GM12878 (cell line): ENCODE data around the gene TMEM163. TPM values are rescaled to one million over a fixed set of nuclear protein-coding genes. Genes with fewer than 3 reads are reported as not detected.

Source experiments
- ATAC-seq: fragments of 200-7000 bp; cut with Tn5 transposase; 3 replicates; pipeline ENCODE4 v1.9.1; 2020; ENCODE audit warnings: mild to moderate bottlenecking, moderate library complexity
- BruUV-seq: library from RNA; stranded (reverse); fragments of 400-500 nt; replicated peaks from 2 replicates; lab custom pipeline; 2021; lab: Mats Ljungman, UMichigan
- CTCF ChIA-PET: fragments of 300-600 bp; sonication (Branson Sonifier 250); formaldehyde crosslinking; extraction: SDS; loops from one replicate; lab custom pipeline; 2021; ENCODE audit warnings: inconsistent platforms; lab: Yijun Ruan, JAX
- POLR2A ChIA-PET: fragments of 350-600 bp; formaldehyde crosslinking; extraction: SDS; loops from one replicate; lab custom pipeline; 2021; ENCODE audit warnings: inconsistent platforms; lab: Charles Lee
- RAD21 ChIA-PET: fragments of 300-600 bp; sonication (Branson Sonifier 250); formaldehyde crosslinking; loops from one replicate; lab custom pipeline; 2023; ENCODE audit warnings: antibody characterized with exemption; ENCODE audit not compliant: unreplicated experiment; lab: Charles Lee
- SMC1A ChIA-PET: fragments of 300-600 bp; sonication (Branson Sonifier 250); formaldehyde crosslinking; loops from one replicate; lab custom pipeline; 2023; ENCODE audit not compliant: unreplicated experiment, uncharacterized antibody; lab: Charles Lee
- DNase-seq: peaks from one replicate; pipeline ENCODE4 v3.0.0-alpha.2; 2011; ENCODE audit warnings: low read depth, low spot score
- FAIRE-seq: peaks from 3 replicates; lab custom pipeline; 2011; peaks lifted over from hg19 to GRCh38; lab: Jason Lieb, UNC
- H2AFZ ChIP-seq: 2 replicates; pipeline ENCODE4 v1.6.0; 2011; ENCODE audit warnings: low read depth, low read length, control low read depth; ENCODE audit not compliant: control insufficient read depth
- H3K27ac ChIP-seq: 2 replicates; pipeline ENCODE4 v1.5.1; 2011; ENCODE audit warnings: control low read depth; ENCODE audit not compliant: control insufficient read depth, insufficient read depth
- H3K27me3 ChIP-seq, 2 experiments: replicated peaks in 1 of 2; 2 replicates each; pipeline versions ENCODE4 v1.6.0 to v1.6.1; 2011; ENCODE audit warnings: low read length in 1 of 2; ENCODE audit not compliant: control insufficient read depth in 2 of 2, insufficient read depth in 2 of 2
- H3K36me3 ChIP-seq, 2 experiments: 2 replicates each; pipeline ENCODE4 v1.5.1; 2011; ENCODE audit warnings: low read length in 1 of 2; ENCODE audit not compliant: control insufficient read depth in 2 of 2, insufficient read depth in 2 of 2
- H3K4me1 ChIP-seq: 2 replicates; pipeline ENCODE4 v1.6.1; 2011; ENCODE audit warnings: mild to moderate bottlenecking, low read length, moderate library complexity, mixed read lengths; ENCODE audit not compliant: control insufficient read depth, insufficient read depth
- H3K4me2 ChIP-seq: 2 replicates; pipeline ENCODE4 v1.6.0; 2011; ENCODE audit warnings: control low read depth; ENCODE audit not compliant: control insufficient read depth, insufficient read depth
- H3K4me3 ChIP-seq: fragments of 200-600 bp; sonication (generic); 2 replicates; pipeline ENCODE4 v1.5.1; 2016
- H3K79me2 ChIP-seq: 2 replicates; pipeline ENCODE4 v1.6.0; 2011; ENCODE audit warnings: low read length; ENCODE audit not compliant: control insufficient read depth, insufficient read depth
- H3K9ac ChIP-seq: 2 replicates; pipeline ENCODE4 v1.8.0; 2011; ENCODE audit warnings: low read length, control low read depth, mixed read lengths; ENCODE audit not compliant: control insufficient read depth, insufficient read depth
- H3K9me3 ChIP-seq: replicated peaks from 3 replicates; pipeline ENCODE4 v1.5.1; 2011; ENCODE audit warnings: mild to moderate bottlenecking, low read length; ENCODE audit not compliant: control insufficient read depth, insufficient read depth
- H4K20me1 ChIP-seq: 2 replicates; pipeline ENCODE4 v1.6.0; 2011; ENCODE audit not compliant: control insufficient read depth, insufficient read depth
- BCLAF1 ChIP-seq: fragments of 450-650 bp; IDR thresholded peaks from 2 replicates; pipeline ENCODE4 v1.6.1; 2017; ENCODE audit warnings: antibody characterized with exemption, mild to moderate bottlenecking, moderate library complexity
- CREB1 ChIP-seq: IDR thresholded peaks from 2 replicates; pipeline ENCODE4 v1.6.1; 2012; ENCODE audit warnings: low read depth, mild to moderate bottlenecking, inconsistent platforms
- E2F4 ChIP-seq: IDR thresholded peaks from 2 replicates; pipeline ENCODE4 v1.6.1; 2012; ENCODE audit warnings: low read depth, low read length, improper control_type of control experiment
- GABPA ChIP-seq: IDR thresholded peaks from 2 replicates; pipeline ENCODE4 v1.6.1; 2014; ENCODE audit warnings: antibody characterized with exemption, low read depth, mild to moderate bottlenecking, inconsistent platforms
- HCFC1 ChIP-seq: fragments of 150-350 bp; IDR thresholded peaks from 2 replicates; pipeline ENCODE4 v1.6.1; 2014; ENCODE audit warnings: low read length
- IRF3 ChIP-seq: fragments of 450-650 bp; IDR thresholded peaks from 2 replicates; pipeline ENCODE4 v1.6.1; 2014; ENCODE audit warnings: mild to moderate bottlenecking
- MTA2 ChIP-seq: fragments of 450-650 bp; IDR thresholded peaks from 2 replicates; pipeline ENCODE4 v1.6.1; 2016; ENCODE audit warnings: low read depth, mild to moderate bottlenecking, moderate library complexity
- NR2F1 ChIP-seq: fragments of 450-650 bp; conservative IDR thresholded peaks from 2 replicates; pipeline ENCODE4 v1.6.1; 2017; ENCODE audit warnings: mild to moderate bottlenecking
- PAX5 ChIP-seq: IDR thresholded peaks from 2 replicates; pipeline ENCODE4 v1.6.1; 2011; ENCODE audit warnings: low read depth, low read length, borderline replicate concordance
- PAX8 ChIP-seq: fragments of 450-650 bp; IDR thresholded peaks from 2 replicates; pipeline ENCODE4 v1.6.1; 2017; ENCODE audit warnings: mild to moderate bottlenecking, moderate library complexity
- PML ChIP-seq: IDR thresholded peaks from 2 replicates; pipeline ENCODE4 v1.6.1; 2012; ENCODE audit warnings: low read length, inconsistent platforms
- RUNX3 ChIP-seq: IDR thresholded peaks from 2 replicates; pipeline ENCODE4 v1.6.1; 2012; ENCODE audit warnings: low read length, inconsistent platforms
- SP1 ChIP-seq: IDR thresholded peaks from one replicate; pipeline ENCODE4 v1.6.1; 2011; ENCODE audit warnings: low read depth, low read length
- SREBF1 ChIP-seq: IDR thresholded peaks from 2 replicates; pipeline ENCODE4 v1.6.1; 2012; ENCODE audit warnings: mild to moderate bottlenecking, low read length
- SUPT20H ChIP-seq: IDR thresholded peaks from 2 replicates; pipeline ENCODE4 v1.6.1; 2011; ENCODE audit warnings: low read depth, mild to moderate bottlenecking, low read length, moderate library complexity, borderline replicate concordance; ENCODE audit not compliant: control insufficient read depth
- TBL1XR1 ChIP-seq: IDR thresholded peaks from 2 replicates; pipeline ENCODE4 v1.6.1; 2012; ENCODE audit warnings: low read depth, low read length, improper control_type of control experiment
- ZSCAN29 ChIP-seq: fragments of 450-650 bp; IDR thresholded peaks from 2 replicates; pipeline ENCODE4 v1.6.1; 2017; ENCODE audit warnings: mild to moderate bottlenecking, moderate library complexity
- WGBS: methylation state at CpG from one replicate; pipeline ENCODE4 v1.1.6; 2016; ENCODE audit warnings: low lambda C conversion rate; ENCODE audit not compliant: insufficient replicate concordance, insufficient coverage; ENCODE audit errors: missing lambda C conversion rate; 5-methylcytosine and 5-hydroxymethylcytosine counted together
- in situ Hi-C: fragments of 300-500 bp; cut with MboI; formaldehyde crosslinking; loops from 9 replicates; pipeline ENCODE4 v1.14.3; 2018; ENCODE audit warnings: mixed read lengths
- intact Hi-C: fragments of 100-400 bp; cut with micrococcal nuclease; formaldehyde crosslinking; loops from one replicate; pipeline ENCODE4 v1.14.2; 2022; ENCODE audit not compliant: unreplicated experiment
- polyA plus RNA-seq, 11 experiments: library from polyadenylated mRNA; depleted of rRNA in 4 of 11; unstranded in 6 of 11; stranded (reverse) in 5 of 11; fragments of >200 nt; fragmentation: Nextera tagmentation in 4 of 11; fragmentation: Illumina TruSeq in 1 of 11; extraction: Ambion mirVana in 4 of 11; extraction: Trizol in 1 of 11; gene quantifications; 1 replicate in 1 of 11; 2 replicates in 10 of 11; pipeline versions ENCODE4 v1.2.1 to v1.2.3, GENCODE V29; 2011 to 2016; ENCODE audit warnings: inconsistent platforms in 2 of 11, missing spikeins in 2 of 11, low read depth in 1 of 11
- total RNA-seq, 4 experiments: library from RNA; depleted of rRNA in 3 of 4; stranded (reverse); fragments of >200 nt in 3 of 4; fragmentation: Illumina TruSeq in 1 of 4; extraction: Trizol in 1 of 4; gene quantifications; 2 replicates each; pipeline versions ENCODE4 v1.2.1 to v1.2.3, GENCODE V29; 2013 to 2021

Gene TMEM163
- total and polyA plus RNA-seq, 10 of the 15 experiments (the other 5 are each of a cell fraction or from before 2014, with no cell fraction given) = 0.05 to 0.11 (median 0.07) TPM; not detected in 4

GRCh38 chr2:134727385-134727784 is 8.6 kb upstream of the TMEM163 start:
- intact Hi-C loops (no loop called here), in situ Hi-C loops (no loop called here)
- no peak overlapping the region for H3K4me2 ChIP-seq
- SMC1A ChIA-PET = interaction anchor here (0.6 to 0.9 kb wide), 2 partner anchors 12 to 481 kb away, joined by 3 read pairs; no protein-coding TSS in a partner anchor
- H3K27ac ChIP-seq = no peak overlapping the region
- H3K27me3 ChIP-seq = peaks cover 0 to 12% of the 10 kb centered on the region in 2 experiments; a peak in 1 of 4 replicates
- ATAC-seq (no peak), DNase-seq (no peak), FAIRE-seq (no peak)
- CTCF ChIA-PET = no interaction called here
- H3K4me3 ChIP-seq = no peak overlapping the region
- H3K9ac ChIP-seq = no peak overlapping the region
- H3K4me1 ChIP-seq = no peaks in the 10 kb centered on the region
- no peaks in the 10 kb centered on the region for H3K36me3 ChIP-seq
- TF ChIP-seq SP1 (no peak), ZSCAN29 (no peak), BCLAF1 (no peak), NR2F1 (no peak), TBL1XR1 (no peak)
- RAD21 ChIA-PET = no interaction called here
- no peaks in the 10 kb centered on the region for H4K20me1 ChIP-seq
- H3K79me2 ChIP-seq = no peaks in the 10 kb centered on the region
- POLR2A ChIA-PET = no interaction called here
- H2AFZ ChIP-seq = no peak overlapping the region
- no peaks in the 10 kb centered on the region for H3K9me3 ChIP-seq
- BruUV-seq = no TSS peak
- WGBS = 85% methylated on average over 4 of the region's 4 CpGs

- no peak for FAIRE-seq
- Histone ChIP-seq H3K9ac (no peak overlapping the region), H3K79me2 (no peaks in the 10 kb centered on the region), H3K4me3 (no peak overlapping the region), H3K27me3 (peaks cover 0 to 14% of the 10 kb centered on the region in 2 experiments; a peak in 1 of 4 replicates), H2AFZ (no peak overlapping the region), H3K27ac (no peak overlapping the region), H4K20me1 (no peaks in the 10 kb centered on the region), H3K4me2 (no peak overlapping the region), H3K36me3 (no peaks in the 10 kb centered on the region), H3K4me1 (no peaks in the 10 kb centered on the region), H3K9me3 (no peaks in the 10 kb centered on the region)
- ChIA-PET CTCF (no interaction called here), POLR2A (no interaction called here), SMC1A (no interaction called here), RAD21 (no interaction called here)
- in situ Hi-C loops (no loop called here), intact Hi-C loops (no loop called here)
- BruUV-seq = no TSS peak
- DNase-seq = no peak
- ATAC-seq = no peak
- TF ChIP-seq RUNX3 (no peak), PAX5 (no peak), MTA2 (no peak), E2F4 (no peak), IRF3 (no peak), GABPA (no peak), CREB1 (no peak), HCFC1 (no peak), SREBF1 (no peak), SUPT20H (no peak), PML (no peak), PAX8 (no peak)
These were observed 7.8 kb upstream of the TMEM163 start for GRCh38 chr2:134726645-134727044.
